Activated naive CD4-positive, alpha-beta T cell treated with Interleukin-2 at 50 U/mL for 16 hours (primary cell): ENCODE results near the gene SIX3.
A peak's percentile ranks its signal among the peaks of the same experiment; 100 is the strongest.

Source experiments
- DNase-seq: peaks from one replicate; pipeline ENCODE4 v3.0.0-alpha.2; 2020

Gene SIX3

GRCh38 chr2:44941551-44942234 lies at the start of gene SIX3:
SIX3 (plus strand) TSS chr2:44941702; CDS start chr2:44942105, 403 bp downstream.
- peak; percentile 40 for DNase-seq

DNA sequence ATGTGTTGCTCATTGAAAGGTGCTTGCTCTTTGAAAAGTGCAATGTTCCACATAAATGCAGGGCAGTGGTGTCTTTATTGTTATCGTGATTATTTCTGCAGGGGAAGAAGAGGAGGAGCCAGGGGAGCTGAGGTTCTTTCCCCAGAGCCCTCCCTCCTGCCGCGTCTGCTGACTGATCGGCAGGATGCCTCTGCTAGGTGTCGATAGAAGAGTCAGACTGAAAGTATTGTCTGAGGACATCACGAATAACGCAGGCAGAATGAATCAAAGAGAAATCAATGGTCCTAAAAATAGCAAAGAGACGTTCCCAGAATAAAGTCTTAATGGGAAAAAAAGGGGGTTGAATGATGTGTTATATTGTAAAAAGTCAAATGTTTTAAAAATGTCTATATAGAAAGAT lies 47.4 kb upstream of the SIX3 start:
- no peak for DNase-seq

DNA sequence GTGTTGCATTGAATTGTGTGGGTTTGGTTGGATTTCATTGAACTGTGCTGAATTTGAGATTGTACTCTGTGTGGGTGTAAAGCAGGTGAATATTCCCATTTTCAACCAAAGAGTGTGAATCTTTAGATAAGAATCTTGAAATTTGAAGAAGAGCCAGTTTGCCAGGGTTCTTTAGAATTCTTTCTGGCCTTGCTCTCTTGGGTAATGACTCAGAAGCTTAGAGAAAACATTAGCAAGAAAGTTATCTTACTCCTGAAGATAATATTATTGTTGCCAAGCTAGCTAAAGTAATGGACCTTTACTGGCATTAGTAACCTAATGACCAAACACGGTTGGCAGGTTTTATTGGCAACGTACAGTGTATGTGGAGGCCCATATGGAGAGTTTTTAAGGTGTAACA lies 46.4 kb upstream of the SIX3 start:
- no peak for DNase-seq

DNA sequence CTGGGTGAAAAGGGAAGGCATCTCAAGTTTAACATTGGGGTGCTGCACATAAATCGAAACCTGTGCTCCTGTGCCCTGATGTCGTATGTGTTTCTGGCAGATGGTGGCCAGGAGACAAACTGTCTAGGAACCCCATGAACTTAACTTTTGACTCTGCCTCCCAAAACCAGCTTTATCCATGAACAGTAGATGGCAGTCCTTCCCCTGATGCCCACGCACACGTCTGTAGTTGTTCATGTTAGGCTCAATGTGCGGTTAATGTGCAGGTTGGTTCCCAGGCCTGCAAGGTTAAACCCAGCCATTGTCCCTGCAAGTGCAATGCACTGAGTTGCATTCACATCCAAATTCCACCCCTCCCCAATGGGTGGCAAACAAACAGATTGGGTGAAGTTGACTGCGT lies 44.1 kb upstream of the SIX3 start:
- DNase-seq, result no peak

- no peak for DNase-seq
Measured at GRCh38 chr2:44902217-44903137, 39.0 kb upstream of the SIX3 start.

GRCh38 chr2:44904578-44904977 lies 36.9 kb upstream of the SIX3 start:
- DNase-seq, result no peak

DNA sequence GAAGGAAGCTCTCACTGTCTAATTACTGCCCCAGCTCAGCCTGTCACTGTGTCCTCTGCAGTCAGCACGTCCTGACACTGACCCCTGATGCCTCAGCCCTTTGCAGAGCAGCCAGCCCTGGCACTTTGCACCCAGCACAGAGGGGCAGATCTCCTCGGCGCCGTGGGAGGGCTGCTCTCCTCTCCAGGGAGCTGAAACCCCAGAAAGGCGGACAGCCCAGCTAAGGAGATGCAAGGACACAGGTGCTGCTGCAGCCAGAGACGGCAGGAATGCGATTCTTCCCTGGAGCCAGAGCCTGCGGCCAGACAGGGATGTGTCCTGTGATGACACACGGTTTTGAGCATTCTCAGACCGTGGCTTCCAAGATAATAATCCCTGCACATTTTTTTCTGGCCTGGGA lies 34.5 kb upstream of the SIX3 start:
- no peak for DNase-seq

GRCh38 chr2:44909831-44910230 lies 31.7 kb upstream of the SIX3 start:
- DNase-seq, result no peak

- DNase-seq, result no peak
Measured at GRCh38 chr2:44912660-44913059, 28.8 kb upstream of the SIX3 start.

DNA sequence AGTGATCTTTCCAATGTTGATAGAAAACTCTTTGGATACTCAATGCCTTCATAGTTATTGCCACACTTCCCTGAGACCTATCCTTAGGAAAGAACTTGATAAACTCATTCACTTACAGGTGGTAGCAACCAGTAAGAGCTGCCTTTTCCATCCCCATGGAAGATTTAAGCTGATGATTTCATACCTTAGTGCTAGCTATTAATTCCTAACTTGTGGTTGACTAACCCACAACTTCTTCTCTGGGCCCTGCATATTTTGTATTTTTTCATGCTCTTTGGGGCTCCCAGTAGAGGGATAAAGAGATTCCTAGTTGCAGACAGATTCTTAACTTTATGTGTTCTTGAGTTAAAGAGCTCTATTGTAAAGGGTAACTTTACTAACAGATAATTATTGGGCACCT lies 25.2 kb upstream of the SIX3 start:
- DNase-seq, result no peak

DNA sequence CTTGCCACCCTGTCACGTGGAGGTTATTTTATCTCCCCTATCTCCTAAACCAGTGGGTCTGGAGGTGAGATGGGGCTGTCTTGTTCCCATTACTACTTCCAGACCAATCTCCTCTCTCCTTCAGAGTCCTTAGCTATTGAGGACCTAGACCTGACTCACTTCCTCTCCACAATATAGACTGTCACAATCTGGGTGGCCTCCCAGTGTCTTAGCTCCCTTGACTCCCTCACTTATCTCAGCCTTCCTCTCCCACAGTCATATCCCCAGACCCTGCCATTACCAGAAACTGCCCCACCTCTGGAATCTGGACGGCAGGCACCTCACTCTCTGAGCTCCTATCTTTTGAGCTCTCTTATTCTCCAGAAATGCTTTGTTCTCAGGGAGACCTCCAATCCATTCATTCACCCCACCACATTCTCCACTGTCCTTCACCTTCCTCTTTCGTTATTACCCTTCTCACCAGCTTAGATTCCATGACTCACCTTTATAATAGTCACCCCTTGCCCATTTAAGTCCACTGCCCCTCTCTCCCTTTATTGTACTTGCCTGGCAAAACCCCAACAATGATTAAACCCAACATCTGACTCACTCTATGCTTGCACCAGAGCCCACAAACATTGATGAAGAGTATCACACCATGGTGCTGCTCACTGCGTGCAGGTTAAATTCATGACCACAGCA lies 23.3 kb upstream of the SIX3 start:
- DNase-seq, result no peak

GRCh38 chr2:44920751-44921150 lies 20.8 kb upstream of the SIX3 start:
- no peak for DNase-seq

GRCh38 chr2:44922776-44923175 lies 18.7 kb upstream of the SIX3 start:
- no peak for DNase-seq

- no peak for DNase-seq
Measured at GRCh38 chr2:44925561-44926136, 15.9 kb upstream of the SIX3 start.

- DNase-seq, result no peak
Measured at GRCh38 chr2:44926957-44927356, 14.5 kb upstream of the SIX3 start.

DNA sequence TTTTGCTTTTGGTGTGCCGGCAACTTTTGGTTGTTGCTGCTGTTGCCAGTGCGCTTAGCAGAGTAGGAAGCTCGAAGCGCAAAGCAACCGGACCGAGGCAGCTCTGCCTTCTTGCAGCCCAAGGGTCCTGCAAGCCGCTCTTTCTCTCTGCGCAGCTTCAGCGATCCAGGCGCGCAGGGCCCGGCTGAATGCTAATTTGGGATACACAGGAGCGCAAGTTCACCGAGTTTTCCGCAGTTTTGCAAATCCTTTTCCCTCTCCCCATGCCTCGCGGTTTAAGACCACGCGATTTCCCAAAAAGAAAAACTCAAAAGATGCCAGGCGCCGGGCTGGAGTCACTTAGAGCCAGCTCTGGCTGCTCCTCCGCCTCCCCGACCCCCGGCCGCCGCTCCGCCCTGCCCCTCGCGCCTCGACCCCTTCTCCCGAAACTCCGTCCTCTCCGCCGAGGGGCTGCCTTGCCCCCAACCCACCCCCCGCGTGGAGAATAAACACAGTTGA lies 13.5 kb upstream of the SIX3 start:
- DNase-seq, result no peak

DNA sequence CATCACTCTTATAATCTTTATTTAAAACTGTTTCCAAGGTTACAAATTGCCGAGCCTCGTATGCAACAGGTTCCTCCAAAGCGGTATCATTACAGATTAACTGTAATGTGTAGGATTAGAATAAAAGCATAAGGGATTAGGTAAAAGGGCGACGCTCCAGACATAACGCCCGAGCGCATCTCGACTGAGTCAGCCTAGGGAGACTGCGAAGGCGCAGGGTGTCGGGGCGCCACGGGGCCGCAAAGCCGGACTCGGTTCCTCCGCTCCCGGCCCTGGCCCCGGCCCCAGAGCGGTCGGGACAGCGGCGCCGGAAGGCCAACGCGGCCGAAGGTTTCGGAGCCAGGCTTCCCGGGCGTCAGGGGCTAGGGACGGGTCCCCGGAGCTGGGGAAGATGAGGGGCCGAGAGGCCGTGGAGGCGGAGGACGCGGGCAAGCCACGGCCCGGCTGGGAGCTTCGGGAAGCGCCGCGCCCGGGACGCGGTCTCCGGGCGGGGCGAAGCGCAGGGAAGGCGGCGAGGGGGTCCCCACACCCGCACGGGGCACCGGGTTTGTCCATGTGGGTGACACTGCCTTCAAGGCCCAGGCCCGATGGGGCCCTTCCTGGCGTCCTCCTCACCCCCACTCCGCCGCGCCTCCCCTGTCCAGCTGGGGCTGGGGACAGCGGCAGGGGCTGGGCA lies 12.9 kb upstream of the SIX3 start:
- no peak for DNase-seq

GRCh38 chr2:44929159-44929734 lies 12.3 kb upstream of the SIX3 start:
- no peak for DNase-seq

DNA sequence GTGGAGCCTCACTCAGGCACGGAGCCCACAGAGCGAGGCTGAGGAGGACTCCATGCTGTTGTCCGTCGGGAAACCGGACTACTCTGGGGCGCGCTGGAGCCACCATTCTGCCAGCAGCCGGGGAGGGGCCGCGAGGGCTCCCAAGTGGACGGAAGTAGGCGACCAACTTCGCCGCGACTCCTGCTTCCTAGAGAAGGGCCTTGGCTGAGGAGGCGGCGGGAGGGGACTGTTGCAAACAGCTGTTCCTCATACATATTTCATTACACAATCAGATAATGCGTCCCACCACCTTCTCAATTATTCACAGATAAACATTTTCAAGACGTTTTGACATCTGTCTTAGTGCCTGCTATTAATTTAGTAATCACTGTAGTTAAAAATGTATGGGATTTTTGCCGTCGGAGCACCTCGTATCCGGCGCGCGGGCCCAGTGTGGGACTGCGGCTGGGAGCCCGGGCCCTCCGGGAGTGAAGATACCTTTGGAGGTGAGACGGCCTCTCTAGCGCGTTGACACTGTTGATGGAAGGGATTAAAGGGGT lies 11.7 kb upstream of the SIX3 start:
- no peak for DNase-seq

DNA sequence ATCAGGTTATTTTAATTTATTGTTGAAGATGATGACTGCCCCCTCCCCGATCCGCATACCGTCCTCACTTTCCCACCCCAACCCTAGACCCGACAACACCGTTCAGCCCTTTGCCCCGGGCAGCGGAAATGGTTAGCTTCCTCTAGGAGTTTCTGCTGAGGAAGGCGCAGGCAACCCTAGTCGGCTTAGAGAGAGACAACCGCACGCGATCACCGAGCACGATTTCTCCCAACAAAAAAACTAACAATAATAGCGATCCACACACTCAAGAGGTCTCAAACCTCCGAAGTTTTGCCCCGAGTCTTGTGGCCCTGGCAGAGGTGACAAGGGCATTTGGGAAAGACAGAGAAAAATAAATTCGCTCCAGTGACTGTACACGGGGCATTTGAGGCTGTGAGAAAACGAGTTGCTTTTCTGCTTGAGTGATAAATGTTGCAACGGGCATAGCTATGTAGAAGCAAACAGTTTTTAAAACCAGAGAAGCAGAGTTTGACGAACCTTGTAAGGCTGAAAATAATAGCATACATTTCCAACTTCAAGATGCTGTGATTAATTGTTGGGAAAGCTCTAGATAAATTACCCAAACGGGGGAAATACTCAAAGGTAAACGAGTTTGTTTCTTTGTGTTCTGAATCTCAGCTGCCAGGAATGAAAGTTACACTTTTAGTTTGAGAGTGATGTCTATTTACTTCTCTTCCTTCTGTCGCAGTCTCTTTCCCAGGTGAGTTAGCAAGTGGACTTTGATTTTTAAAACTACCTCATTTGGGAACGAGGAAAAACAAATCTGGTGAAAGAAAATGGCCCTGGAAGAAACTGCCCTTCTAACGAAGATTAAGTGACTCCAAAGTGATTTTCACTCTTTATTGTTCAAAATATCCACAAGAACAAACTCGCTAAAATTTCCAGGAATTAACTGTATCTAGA lies 11.0 kb upstream of the SIX3 start:
- no peak for DNase-seq
